ENCODE data around the gene SNED1. TPM values are rescaled to one million over a fixed set of nuclear protein-coding genes. Genes with fewer than 3 reads are reported as not detected.

SNED1 gene
- total RNA-seq, 1 donor from 2014 or later = 0.11 TPM

- no peak overlapping the region for H3K27ac Mint-ChIP-seq
- H4K20me1 ChIP-seq (ENCODE audit: low read depth) = no peaks in the 10 kb centered on the region
- DNase-seq (ENCODE audit: low spot score) = no peak
- no peaks in the 10 kb centered on the region for H3K36me3 ChIP-seq
- H3F3A ChIP-seq (ENCODE audit: low read depth) = no peaks in the 10 kb centered on the region
- H3K27me3 ChIP-seq = peaks cover 48% of the 10 kb centered on the region
- peaks cover 14% of the 10 kb centered on the region for H3K4me1 ChIP-seq
- H3K4me2 ChIP-seq = peak overlapping the region; percentile 89
- no peaks in the 10 kb centered on the region for H3K79me2 ChIP-seq (ENCODE audit: low read depth)
- H3K27ac ChIP-seq = no peak overlapping the region
- no peaks in the 10 kb centered on the region for H3K9me3 ChIP-seq (ENCODE audit: low read depth)
- no peak overlapping the region for H3K9ac ChIP-seq
- no peaks in the 10 kb centered on the region for H3K36me3 Mint-ChIP-seq
- no peaks in the 10 kb centered on the region for H3K9me3 Mint-ChIP-seq
- H3K4me3 Mint-ChIP-seq = no peak overlapping the region
- no peak overlapping the region for H2AFZ ChIP-seq (replicated peaks)
- H3K27me3 Mint-ChIP-seq (ENCODE audit: insufficient read depth, low read depth) = peaks cover 45% of the 10 kb centered on the region
- TF ChIP-seq, protein P1, sequence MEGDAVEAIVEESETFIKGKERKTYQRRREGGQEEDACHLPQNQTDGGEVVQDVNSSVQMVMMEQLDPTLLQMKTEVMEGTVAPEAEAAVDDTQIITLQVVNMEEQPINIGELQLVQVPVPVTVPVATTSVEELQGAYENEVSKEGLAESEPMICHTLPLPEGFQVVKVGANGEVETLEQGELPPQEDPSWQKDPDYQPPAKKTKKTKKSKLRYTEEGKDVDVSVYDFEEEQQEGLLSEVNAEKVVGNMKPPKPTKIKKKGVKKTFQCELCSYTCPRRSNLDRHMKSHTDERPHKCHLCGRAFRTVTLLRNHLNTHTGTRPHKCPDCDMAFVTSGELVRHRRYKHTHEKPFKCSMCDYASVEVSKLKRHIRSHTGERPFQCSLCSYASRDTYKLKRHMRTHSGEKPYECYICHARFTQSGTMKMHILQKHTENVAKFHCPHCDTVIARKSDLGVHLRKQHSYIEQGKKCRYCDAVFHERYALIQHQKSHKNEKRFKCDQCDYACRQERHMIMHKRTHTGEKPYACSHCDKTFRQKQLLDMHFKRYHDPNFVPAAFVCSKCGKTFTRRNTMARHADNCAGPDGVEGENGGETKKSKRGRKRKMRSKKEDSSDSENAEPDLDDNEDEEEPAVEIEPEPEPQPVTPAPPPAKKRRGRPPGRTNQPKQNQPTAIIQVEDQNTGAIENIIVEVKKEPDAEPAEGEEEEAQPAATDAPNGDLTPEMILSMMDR (IDR thresholded peaks at IDR 0.05) = no peak
- TF ChIP-seq EZH2phosphoT487 (IDR thresholded peaks at IDR 0.05) (no peak), EZH2 (IDR thresholded peaks at IDR 0.05) (no peak)
- peak overlapping the region; percentile 41 for H3K4me3 ChIP-seq
- H3K4me1 Mint-ChIP-seq = peaks cover 4% of the 10 kb centered on the region
Observed at GRCh38 chr2:241036964-241037421, 38.6 kb downstream of the SNED1 start.

DNA sequence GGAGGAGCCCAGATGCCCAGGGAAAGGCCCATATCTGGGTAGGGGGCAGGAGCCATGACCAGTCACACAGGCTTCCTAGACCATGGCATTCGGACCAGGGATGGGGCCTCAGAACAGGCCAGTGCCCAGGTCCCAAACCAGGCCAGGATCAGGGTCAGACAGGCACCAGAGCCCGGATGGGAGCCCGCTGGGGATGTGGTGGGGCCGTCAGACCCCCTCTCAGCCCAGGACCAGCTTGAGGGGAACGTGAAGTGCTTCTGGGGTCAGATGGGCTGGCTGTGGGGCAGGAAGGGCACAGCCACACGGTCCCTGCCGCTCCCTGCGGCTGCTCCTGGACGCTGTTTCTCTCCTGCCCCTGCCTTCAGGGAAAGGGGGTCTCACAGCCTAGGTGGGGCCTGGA lies 39.1 kb downstream of the SNED1 start:
- TF ChIP-seq EZH2phosphoT487 (IDR thresholded peaks at IDR 0.05) (no peak), EZH2 (IDR thresholded peaks at IDR 0.05) (no peak)
- TF ChIP-seq, protein P1 (IDR thresholded peaks at IDR 0.05) = no peak
- Histone ChIP-seq H2AFZ (replicated peaks) (no peak overlapping the region), H4K20me1 (ENCODE audit: low read depth) (no peaks in the 10 kb centered on the region), H3F3A (ENCODE audit: low read depth) (no peaks in the 10 kb centered on the region), H3K9me3 (ENCODE audit: low read depth) (no peaks in the 10 kb centered on the region), H3K27ac (no peak overlapping the region), H3K36me3 (no peaks in the 10 kb centered on the region), H3K4me3 (no peak overlapping the region), H3K4me1 (peaks cover 14% of the 10 kb centered on the region), H3K4me2 (no peak overlapping the region), H3K9ac (no peak overlapping the region), H3K79me2 (ENCODE audit: low read depth) (no peaks in the 10 kb centered on the region), H3K27me3 (peaks cover 48% of the 10 kb centered on the region)
- peaks cover 4% of the 10 kb centered on the region for H3K4me1 Mint-ChIP-seq
- H3K27ac Mint-ChIP-seq = no peak overlapping the region
- no peak overlapping the region for H3K4me3 Mint-ChIP-seq
- H3K9me3 Mint-ChIP-seq = no peaks in the 10 kb centered on the region
- H3K27me3 Mint-ChIP-seq (ENCODE audit: insufficient read depth, low read depth) = peaks cover 46% of the 10 kb centered on the region
- H3K36me3 Mint-ChIP-seq = no peaks in the 10 kb centered on the region
- no peak for DNase-seq (ENCODE audit: low spot score)

DNA sequence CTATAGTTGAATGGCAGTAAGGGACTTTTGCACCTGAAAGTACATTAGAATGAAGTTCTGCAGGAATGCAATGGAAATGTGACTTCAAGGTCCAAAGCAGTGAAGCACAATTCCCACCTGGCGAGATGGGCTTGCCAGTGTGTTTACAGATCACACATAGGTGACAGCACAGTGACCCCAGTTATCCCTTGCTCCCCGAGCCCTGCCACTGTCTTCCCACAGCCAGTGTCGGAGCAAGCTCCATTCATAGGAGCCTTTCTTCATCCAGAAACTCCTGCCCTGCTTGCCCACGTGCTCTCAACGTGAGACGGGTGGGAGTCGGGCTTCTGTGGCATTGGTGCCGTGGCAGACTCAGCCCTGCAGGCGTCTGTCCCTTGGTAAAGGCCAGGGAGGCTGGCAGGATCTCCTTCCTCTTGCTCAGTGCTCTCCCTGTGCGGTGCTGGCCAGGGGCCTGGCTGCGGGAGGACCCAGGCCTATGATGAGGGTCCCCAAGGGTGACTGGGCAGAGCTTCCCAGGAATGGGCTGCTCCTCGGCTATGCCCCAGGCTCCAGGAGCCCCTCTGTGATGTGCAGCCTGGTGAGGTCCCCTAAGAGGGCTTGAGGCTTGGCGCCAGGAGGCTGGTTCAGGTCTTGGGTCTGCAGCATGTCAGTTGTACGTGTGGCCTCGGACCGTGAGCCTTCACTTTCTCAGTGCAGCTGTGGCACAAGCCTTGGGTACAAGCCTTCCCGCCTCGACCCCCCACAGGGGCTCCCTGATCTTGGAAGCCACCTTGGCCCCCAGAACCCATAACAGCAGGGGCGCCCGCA lies 40.2 kb downstream of the SNED1 start:
- TF ChIP-seq EZH2 (IDR thresholded peaks at IDR 0.05) (no peak), EZH2phosphoT487 (IDR thresholded peaks at IDR 0.05) (no peak)
- TF ChIP-seq, protein P1 (IDR thresholded peaks at IDR 0.05) = no peak
- Mint-ChIP-seq H3K27me3 (ENCODE audit: insufficient read depth, low read depth) (peaks cover 43% of the 10 kb centered on the region), H3K36me3 (no peaks in the 10 kb centered on the region), H3K27ac (no peak overlapping the region), H3K4me1 (peaks cover 4% of the 10 kb centered on the region), H3K9me3 (no peaks in the 10 kb centered on the region), H3K4me3 (peak overlapping the region; percentile 27)
- Histone ChIP-seq H3K27ac (no peak overlapping the region), H3K36me3 (no peaks in the 10 kb centered on the region), H2AFZ (replicated peaks) (no peak overlapping the region), H3K4me1 (peaks cover 14% of the 10 kb centered on the region), H3F3A (ENCODE audit: low read depth) (no peaks in the 10 kb centered on the region), H3K9ac (no peak overlapping the region), H3K9me3 (ENCODE audit: low read depth) (no peaks in the 10 kb centered on the region), H3K4me2 (no peak overlapping the region), H3K79me2 (ENCODE audit: low read depth) (no peaks in the 10 kb centered on the region), H3K4me3 (no peak overlapping the region), H3K27me3 (peaks cover 56% of the 10 kb centered on the region), H4K20me1 (ENCODE audit: low read depth) (no peaks in the 10 kb centered on the region)
- no peak for DNase-seq (ENCODE audit: low spot score)
